Smooth muscle cell (in vitro differentiated cells): ENCODE measurements around the gene EYA2. TPM values are rescaled to one million over a fixed set of nuclear protein-coding genes. Genes with fewer than 3 reads are reported as not detected.

ENCODE experiments used
- DNase-seq: peaks from one replicate; lab custom pipeline; 2025; ENCODE audit not compliant: unreplicated experiment; lab: John Stamatoyannopoulos, UW
- H2AFZ ChIP-seq: fragments of 200-600 bp; sonication (generic); 2 replicates; pipeline ENCODE4 v1.6.0; 2016; ENCODE audit warnings: antibody characterized with exemption, low read depth, mild to moderate bottlenecking
- H3F3A ChIP-seq: fragments of 200-600 bp; sonication (generic); 2 replicates; pipeline ENCODE4 v1.6.0; 2017; ENCODE audit warnings: antibody characterized with exemption, low read depth
- H3K27ac ChIP-seq: fragments of 200-600 bp; sonication (generic); 2 replicates; pipeline ENCODE4 v1.5.1; 2016; ENCODE audit warnings: low read depth, mild to moderate bottlenecking
- H3K27me3 ChIP-seq: fragments of 200-600 bp; sonication (generic); 2 replicates; pipeline ENCODE4 v1.6.1; 2016; ENCODE audit warnings: low read depth, mild to moderate bottlenecking
- H3K36me3 ChIP-seq: fragments of 200-600 bp; sonication (generic); 2 replicates; pipeline ENCODE4 v1.5.1; 2016; ENCODE audit warnings: low read depth
- H3K4me1 ChIP-seq: fragments of 200-600 bp; sonication (generic); 2 replicates; pipeline ENCODE4 v1.5.1; 2016; ENCODE audit warnings: low read depth
- H3K4me2 ChIP-seq: fragments of 200-600 bp; sonication (generic); 2 replicates; pipeline ENCODE4 v1.6.0; 2016; ENCODE audit warnings: mild to moderate bottlenecking
- H3K4me3 ChIP-seq: fragments of 200-600 bp; sonication (generic); 2 replicates; pipeline ENCODE4 v1.5.1; 2016; ENCODE audit warnings: mild to moderate bottlenecking
- H3K79me2 ChIP-seq: fragments of 200-600 bp; sonication (generic); 2 replicates; pipeline ENCODE4 v1.6.0; 2016; ENCODE audit warnings: low read depth, mild to moderate bottlenecking
- H3K9ac ChIP-seq: fragments of 200-600 bp; sonication (generic); 2 replicates; pipeline ENCODE4 v1.6.0; 2016; ENCODE audit warnings: low read depth
- H3K9me3 ChIP-seq: fragments of 200-600 bp; sonication (generic); replicated peaks from 2 replicates; pipeline ENCODE4 v1.5.1; 2016; ENCODE audit warnings: low read depth
- H4K20me1 ChIP-seq: fragments of 200-600 bp; sonication (generic); 2 replicates; pipeline ENCODE4 v1.6.0; 2016; ENCODE audit warnings: low read depth
- WGBS: methylation state at CpG from one replicate; pipeline ENCODE4 v1.1.7; 2016; ENCODE audit warnings: low lambda C conversion rate; 5-methylcytosine and 5-hydroxymethylcytosine counted together
- polyA plus RNA-seq: library from polyadenylated mRNA; unstranded; fragments of >200 nt; fragmentation: Nextera tagmentation; extraction: Ambion mirVana; gene quantifications from 2 replicates; pipeline ENCODE4 v1.2.1, GENCODE V29; 2016
- total RNA-seq: library from RNA; depleted of rRNA; stranded (reverse); fragments of >200 nt; gene quantifications from 2 replicates; pipeline ENCODE4 v1.2.3, GENCODE V29; 2014
- TF ChIP-seq, protein P1 (sequence below): fragments of 200-600 bp; sonication (generic); IDR thresholded peaks from 2 replicates; pipeline ENCODE4 v1.5.1; 2017; ENCODE audit warnings: borderline replicate concordance, mild to moderate bottlenecking, antibody characterized with exemption; ENCODE audit not compliant: insufficient read depth, poor library complexity, severe bottlenecking

The EYA2 gene
- total and polyA plus RNA-seq, 2 experiments from 2014 or later: 0.98 to 1.3 TPM

DNA sequence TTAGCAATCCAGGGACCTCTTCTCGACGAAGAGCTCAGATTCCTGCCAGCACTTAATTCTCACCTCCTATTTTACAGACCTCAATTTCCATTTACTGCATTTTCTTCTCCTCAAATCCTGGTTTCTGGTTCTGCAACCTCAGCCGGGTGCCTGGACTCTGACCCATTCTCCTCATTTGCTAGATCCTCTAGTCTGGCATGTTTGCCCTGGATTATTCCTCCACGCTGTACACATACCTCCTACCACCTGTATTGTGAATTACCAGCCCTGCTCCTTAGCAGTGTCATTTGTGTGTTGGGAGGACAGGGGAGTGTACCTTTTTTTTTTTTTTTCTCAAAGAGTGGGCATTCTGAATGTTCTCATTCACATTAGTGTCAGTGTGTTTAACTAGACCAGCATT is 257.4 kb downstream of the EYA2 start:
- no peak overlapping the region for H3K4me2 ChIP-seq
- WGBS: 72% methylated on average over 4 of the region's 4 CpGs
- no peaks in the 10 kb centered on the region for H3K9me3 ChIP-seq
- no peak overlapping the region for H3K9ac ChIP-seq
- no peaks in the 10 kb centered on the region for H3K27me3 ChIP-seq
- no peaks in the 10 kb centered on the region for H4K20me1 ChIP-seq
- no peaks in the 10 kb centered on the region for H3F3A ChIP-seq
- H2AFZ ChIP-seq: no peak overlapping the region
- H3K4me3 ChIP-seq: no peak overlapping the region
- H3K36me3 ChIP-seq: no peaks in the 10 kb centered on the region
- no peaks in the 10 kb centered on the region for H3K79me2 ChIP-seq
- TF ChIP-seq, protein P1, sequence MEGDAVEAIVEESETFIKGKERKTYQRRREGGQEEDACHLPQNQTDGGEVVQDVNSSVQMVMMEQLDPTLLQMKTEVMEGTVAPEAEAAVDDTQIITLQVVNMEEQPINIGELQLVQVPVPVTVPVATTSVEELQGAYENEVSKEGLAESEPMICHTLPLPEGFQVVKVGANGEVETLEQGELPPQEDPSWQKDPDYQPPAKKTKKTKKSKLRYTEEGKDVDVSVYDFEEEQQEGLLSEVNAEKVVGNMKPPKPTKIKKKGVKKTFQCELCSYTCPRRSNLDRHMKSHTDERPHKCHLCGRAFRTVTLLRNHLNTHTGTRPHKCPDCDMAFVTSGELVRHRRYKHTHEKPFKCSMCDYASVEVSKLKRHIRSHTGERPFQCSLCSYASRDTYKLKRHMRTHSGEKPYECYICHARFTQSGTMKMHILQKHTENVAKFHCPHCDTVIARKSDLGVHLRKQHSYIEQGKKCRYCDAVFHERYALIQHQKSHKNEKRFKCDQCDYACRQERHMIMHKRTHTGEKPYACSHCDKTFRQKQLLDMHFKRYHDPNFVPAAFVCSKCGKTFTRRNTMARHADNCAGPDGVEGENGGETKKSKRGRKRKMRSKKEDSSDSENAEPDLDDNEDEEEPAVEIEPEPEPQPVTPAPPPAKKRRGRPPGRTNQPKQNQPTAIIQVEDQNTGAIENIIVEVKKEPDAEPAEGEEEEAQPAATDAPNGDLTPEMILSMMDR: no peak
- no peak for DNase-seq
- no peaks in the 10 kb centered on the region for H3K4me1 ChIP-seq
- H3K27ac ChIP-seq: no peak overlapping the region

DNA sequence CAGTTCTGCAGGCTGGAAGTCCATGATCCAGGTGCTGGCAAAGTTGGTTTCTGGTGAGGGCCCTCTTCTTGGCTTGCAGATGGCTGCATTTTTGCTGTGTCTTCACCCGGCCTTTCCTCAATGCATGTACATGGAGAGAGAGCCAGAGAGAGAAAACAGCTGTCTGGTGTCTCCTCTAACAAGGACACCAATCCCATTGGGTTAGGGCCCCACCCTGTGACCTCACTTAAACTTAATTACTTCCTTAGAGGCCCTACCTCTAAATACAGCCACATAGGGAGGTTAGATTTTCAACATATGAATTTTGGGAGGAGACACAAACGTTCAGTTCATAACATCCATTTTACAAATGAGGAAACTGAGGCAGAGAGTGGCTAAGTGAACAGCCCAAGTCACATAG is 259.4 kb downstream of the EYA2 start:
- no peaks in the 10 kb centered on the region for H4K20me1 ChIP-seq
- TF ChIP-seq, protein P1: no peak
- no peak overlapping the region for H3K4me3 ChIP-seq
- H3K79me2 ChIP-seq: no peaks in the 10 kb centered on the region
- H3K9me3 ChIP-seq: no peaks in the 10 kb centered on the region
- no peak overlapping the region for H2AFZ ChIP-seq
- H3K4me2 ChIP-seq: no peak overlapping the region
- H3K9ac ChIP-seq: no peak overlapping the region
- H3K27me3 ChIP-seq: no peaks in the 10 kb centered on the region
- no peak for DNase-seq
- no peak overlapping the region for H3K27ac ChIP-seq
- H3K36me3 ChIP-seq: no peaks in the 10 kb centered on the region
- H3F3A ChIP-seq: no peaks in the 10 kb centered on the region
- no peaks in the 10 kb centered on the region for H3K4me1 ChIP-seq
- 80% methylated on average over 2 of the region's 2 CpGs for WGBS

- H3K4me2 ChIP-seq: no peak overlapping the region
- WGBS: 90% methylated on average over 10 of the region's 10 CpGs
- H3K27me3 ChIP-seq: no peaks in the 10 kb centered on the region
- no peaks in the 10 kb centered on the region for H3K79me2 ChIP-seq
- no peaks in the 10 kb centered on the region for H3K9me3 ChIP-seq
- DNase-seq: no peak
- TF ChIP-seq, protein P1: no peak
- no peak overlapping the region for H3K4me3 ChIP-seq
- no peaks in the 10 kb centered on the region for H3K4me1 ChIP-seq
- H3F3A ChIP-seq: no peaks in the 10 kb centered on the region
- no peaks in the 10 kb centered on the region for H3K36me3 ChIP-seq
- no peak overlapping the region for H3K9ac ChIP-seq
- H4K20me1 ChIP-seq: no peaks in the 10 kb centered on the region
- H2AFZ ChIP-seq: no peak overlapping the region
- no peak overlapping the region for H3K27ac ChIP-seq
Observed at GRCh38 chr20:47156301-47157137, 261.9 kb downstream of the EYA2 start.

- Histone ChIP-seq H4K20me1 (no peaks in the 10 kb centered on the region), H3K4me3 (no peak overlapping the region), H3K27ac (no peak overlapping the region), H2AFZ (no peak overlapping the region), H3F3A (no peaks in the 10 kb centered on the region), H3K79me2 (no peaks in the 10 kb centered on the region), H3K27me3 (no peaks in the 10 kb centered on the region), H3K4me1 (no peaks in the 10 kb centered on the region), H3K36me3 (no peaks in the 10 kb centered on the region), H3K9ac (no peak overlapping the region), H3K9me3 (no peaks in the 10 kb centered on the region), H3K4me2 (no peak overlapping the region)
- DNase-seq: no peak
- TF ChIP-seq, protein P1: no peak
- WGBS: 93% methylated on average over 5 of the region's 5 CpGs
Observed at GRCh38 chr20:47159166-47159565, 264.5 kb downstream of the EYA2 start.
